Nephron (organoid): ENCODE measurements around the gene C4A.

Experiments
- H3K27ac Mint-ChIP-seq, 3 experiments: 2 replicates each; pipeline ENCODE4 v1.8.0; 2020; ENCODE audit warnings: mixed read lengths in 3 of 3, mild to moderate bottlenecking in 2 of 3, moderate library complexity in 1 of 3
- H3K27me3 Mint-ChIP-seq: 2 replicates; pipeline ENCODE4 v1.8.0; 2021; ENCODE audit warnings: low read depth, mild to moderate bottlenecking, moderate library complexity, mixed read lengths
- H3K36me3 Mint-ChIP-seq: 2 replicates; pipeline ENCODE4 v1.8.0; 2020; ENCODE audit warnings: low read depth, mixed read lengths
- H3K4me1 Mint-ChIP-seq: 2 replicates; pipeline ENCODE4 v1.8.0; 2020; ENCODE audit warnings: mixed read lengths
- H3K4me3 Mint-ChIP-seq, 3 experiments: 2 replicates each; pipeline ENCODE4 v1.8.0; 2020; ENCODE audit warnings: mild to moderate bottlenecking in 3 of 3, mixed read lengths in 3 of 3, moderate library complexity in 2 of 3
- H3K9me3 Mint-ChIP-seq: 2 replicates; pipeline ENCODE4 v1.8.0; 2020; ENCODE audit warnings: mixed read lengths
- TF ChIP-seq, protein P1 (sequence below), 3 experiments: fragments of 200-600 bp; sonication (generic); IDR thresholded peaks; one replicate each; pipeline ENCODE4 v1.5.0; 2021; ENCODE audit warnings: antibody characterized with exemption in 3 of 3; ENCODE audit not compliant: unreplicated experiment in 3 of 3

Gene C4A

GRCh38 chr6:31948306-31948705, 33.6 kb upstream of the C4A start:
- H3K27ac Mint-ChIP-seq = no peak overlapping the region
- TF ChIP-seq, protein P1, sequence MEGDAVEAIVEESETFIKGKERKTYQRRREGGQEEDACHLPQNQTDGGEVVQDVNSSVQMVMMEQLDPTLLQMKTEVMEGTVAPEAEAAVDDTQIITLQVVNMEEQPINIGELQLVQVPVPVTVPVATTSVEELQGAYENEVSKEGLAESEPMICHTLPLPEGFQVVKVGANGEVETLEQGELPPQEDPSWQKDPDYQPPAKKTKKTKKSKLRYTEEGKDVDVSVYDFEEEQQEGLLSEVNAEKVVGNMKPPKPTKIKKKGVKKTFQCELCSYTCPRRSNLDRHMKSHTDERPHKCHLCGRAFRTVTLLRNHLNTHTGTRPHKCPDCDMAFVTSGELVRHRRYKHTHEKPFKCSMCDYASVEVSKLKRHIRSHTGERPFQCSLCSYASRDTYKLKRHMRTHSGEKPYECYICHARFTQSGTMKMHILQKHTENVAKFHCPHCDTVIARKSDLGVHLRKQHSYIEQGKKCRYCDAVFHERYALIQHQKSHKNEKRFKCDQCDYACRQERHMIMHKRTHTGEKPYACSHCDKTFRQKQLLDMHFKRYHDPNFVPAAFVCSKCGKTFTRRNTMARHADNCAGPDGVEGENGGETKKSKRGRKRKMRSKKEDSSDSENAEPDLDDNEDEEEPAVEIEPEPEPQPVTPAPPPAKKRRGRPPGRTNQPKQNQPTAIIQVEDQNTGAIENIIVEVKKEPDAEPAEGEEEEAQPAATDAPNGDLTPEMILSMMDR (IDR thresholded peaks at IDR 0.05; ENCODE audit: unreplicated experiment in 3 of 3) = no peak
- H3K9me3 Mint-ChIP-seq = no peaks in the 10 kb centered on the region
- H3K36me3 Mint-ChIP-seq = peaks cover 15% of the 10 kb centered on the region
- H3K4me3 Mint-ChIP-seq = no peak overlapping the region
- H3K27me3 Mint-ChIP-seq = peaks cover 4% of the 10 kb centered on the region
- peaks cover 6% of the 10 kb centered on the region for H3K4me1 Mint-ChIP-seq

- no peak overlapping the region for H3K27ac Mint-ChIP-seq
- H3K27me3 Mint-ChIP-seq = peaks cover 4% of the 10 kb centered on the region
- H3K9me3 Mint-ChIP-seq = no peaks in the 10 kb centered on the region
- H3K36me3 Mint-ChIP-seq = peaks cover 21% of the 10 kb centered on the region
- H3K4me3 Mint-ChIP-seq = no peak overlapping the region
- TF ChIP-seq, protein P1 (IDR thresholded peaks at IDR 0.05; ENCODE audit: unreplicated experiment in 3 of 3) = no peak
- peaks cover 6% of the 10 kb centered on the region for H3K4me1 Mint-ChIP-seq
Measured at GRCh38 chr6:31948753-31949413, 33.0 kb upstream of the C4A start.

GRCh38 chr6:31949926-31950548, 31.8 kb upstream of the C4A start:
- TF ChIP-seq, protein P1 (IDR thresholded peaks at IDR 0.05; ENCODE audit: unreplicated experiment in 3 of 3) = no peak
- Mint-ChIP-seq H3K27ac (no peak overlapping the region), H3K36me3 (peaks cover 32% of the 10 kb centered on the region), H3K9me3 (no peaks in the 10 kb centered on the region), H3K4me3 (no peak overlapping the region), H3K4me1 (peaks cover 6% of the 10 kb centered on the region), H3K27me3 (peaks cover 4% of the 10 kb centered on the region)

DNA sequence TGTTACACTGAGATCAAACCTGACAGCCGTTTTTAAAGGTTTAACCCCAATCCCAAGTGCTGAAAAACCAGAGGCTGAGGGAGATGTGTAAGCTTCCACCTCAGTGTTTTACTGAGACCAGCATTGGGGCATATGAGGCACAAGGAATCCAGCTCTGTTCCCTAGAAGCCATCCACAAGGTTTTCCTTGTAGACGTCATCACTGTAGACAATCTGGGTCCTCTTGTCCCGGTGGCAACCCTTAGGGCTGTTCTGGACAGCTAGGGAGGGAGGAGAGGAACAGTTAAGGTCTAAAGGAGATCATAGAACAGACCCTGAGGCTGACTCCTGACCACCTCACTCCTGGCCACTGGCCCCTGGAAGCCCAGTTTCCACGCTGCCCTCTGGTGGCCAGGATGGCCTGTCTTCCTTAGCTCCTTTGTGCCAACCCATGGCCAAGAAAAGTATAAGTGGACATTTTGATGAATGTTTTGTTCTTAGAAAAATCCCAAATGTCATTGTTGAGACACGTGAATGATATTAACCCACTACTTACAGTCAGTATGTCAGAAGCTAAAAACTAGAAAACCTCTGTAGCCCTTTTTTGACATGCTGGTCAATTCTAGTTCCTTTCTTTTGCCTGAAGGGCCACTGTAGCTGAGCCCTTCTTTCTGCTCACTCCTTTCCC, 29.6 kb upstream of the C4A start:
- Mint-ChIP-seq H3K4me1 (peaks cover 3% of the 10 kb centered on the region), H3K4me3 (no peak overlapping the region), H3K27ac (no peak overlapping the region), H3K9me3 (no peaks in the 10 kb centered on the region), H3K27me3 (no peaks in the 10 kb centered on the region), H3K36me3 (peaks cover 48% of the 10 kb centered on the region)
- TF ChIP-seq, protein P1 (IDR thresholded peaks at IDR 0.05; ENCODE audit: unreplicated experiment in 3 of 3) = peak; percentile 59 to 73 (median 62)

GRCh38 chr6:31952890-31953289, 29.0 kb upstream of the C4A start:
- Mint-ChIP-seq H3K4me1 (peaks cover 9% of the 10 kb centered on the region), H3K4me3 (no peak overlapping the region), H3K36me3 (peaks cover 48% of the 10 kb centered on the region), H3K27me3 (no peaks in the 10 kb centered on the region), H3K9me3 (no peaks in the 10 kb centered on the region), H3K27ac (no peak overlapping the region)
- TF ChIP-seq, protein P1 (IDR thresholded peaks at IDR 0.05; ENCODE audit: unreplicated experiment in 3 of 3) = no peak
